B cell (primary cell): ENCODE data around the gene UBE2E3. TPM values are rescaled to one million over a fixed set of nuclear protein-coding genes. Genes with fewer than 3 reads are reported as not detected.

ENCODE experiments used
- ATAC-seq: fragments of 200-7000 bp; cut with Tn5 transposase; one replicate; pipeline ENCODE4 v1.10.0; 2021; ENCODE audit warnings: low read depth, mild to moderate bottlenecking, moderate number of reproducible peaks, moderate library complexity
- CTCF ChIA-PET: fragments of 350-600 bp; sonication (Branson Sonifier 250); formaldehyde crosslinking; loops from one replicate; lab custom pipeline; 2021; ENCODE audit warnings: antibody characterized with exemption, inconsistent platforms; lab: Charles Lee
- POLR2A ChIA-PET: fragments of 350-600 bp; sonication (Branson Sonifier 250); formaldehyde crosslinking; loops from one replicate; lab custom pipeline; 2021; ENCODE audit warnings: antibody characterized with exemption; lab: Charles Lee
- DNase-seq: peaks from one replicate; pipeline ENCODE4 v3.0.0; 2013
- H2AFZ ChIP-seq: 2 replicates; pipeline ENCODE4 v1.6.1; 2012; ENCODE audit warnings: mild to moderate bottlenecking, low read depth, low read length; ENCODE audit not compliant: insufficient read depth, poor library complexity, severe bottlenecking
- H3K27ac ChIP-seq, 2 donors: 1 replicate in 1 of 2; 2 replicates in 1 of 2; pipeline ENCODE4 v1.5.1; 2012 to 2013; ENCODE audit warnings: low read length in 2 of 2, mild to moderate bottlenecking in 2 of 2, moderate library complexity in 1 of 2
- H3K27me3 ChIP-seq, 4 experiments: fragments of 200-600 bp in 1 of 4; sonication (generic) in 1 of 4; replicated peaks in 1 of 4; 1 replicate in 2 of 4; 2 replicates in 2 of 4; pipeline versions ENCODE4 v1.6.1 to v1.7.0; 2013 to 2016; ENCODE audit warnings: low read length in 3 of 4, mild to moderate bottlenecking in 2 of 4, mixed read lengths in 1 of 4, moderate library complexity in 1 of 4; ENCODE audit not compliant: insufficient read depth in 4 of 4, control insufficient read depth in 3 of 4; ENCODE audit errors: control extremely low read depth in 1 of 4
- H3K36me3 ChIP-seq, 2 experiments: replicated peaks in 1 of 2; 1 replicate in 1 of 2; 2 replicates in 1 of 2; pipeline versions ENCODE4 v1.6.1 to v1.7.1; 2013; ENCODE audit warnings: low read length in 1 of 2; ENCODE audit not compliant: insufficient read depth in 2 of 2, control insufficient read depth in 1 of 2; ENCODE audit errors: control extremely low read depth in 1 of 2, extremely low read depth in 1 of 2
- H3K4me1 ChIP-seq, 2 donors: fragments of 200-600 bp in 1 of 2; sonication (generic) in 1 of 2; 1 replicate in 1 of 2; 2 replicates in 1 of 2; pipeline versions ENCODE4 v1.5.1 to v1.6.1; 2013 to 2017; ENCODE audit warnings: low read length in 2 of 2; ENCODE audit not compliant: control insufficient read depth in 2 of 2, insufficient read depth in 2 of 2
- H3K4me2 ChIP-seq: replicated peaks from 2 replicates; pipeline ENCODE3; 2012; ENCODE audit warnings: mild to moderate bottlenecking, low read depth, low read length; ENCODE audit not compliant: poor library complexity, severe bottlenecking
- H3K4me3 ChIP-seq, 5 experiments: fragments of 200-600 bp in 1 of 5; sonication (generic) in 1 of 5; 1 replicate in 3 of 5; 2 replicates in 2 of 5; pipeline versions ENCODE4 v1.5.1 to v1.7.0; 2011 to 2016; ENCODE audit warnings: low read length in 4 of 5, mild to moderate bottlenecking in 4 of 5, low read depth in 2 of 5, control low read depth in 1 of 5, moderate library complexity in 1 of 5; ENCODE audit not compliant: insufficient read depth in 1 of 5; ENCODE audit errors: control extremely low read depth in 1 of 5, extremely low read depth in 1 of 5
- H3K79me2 ChIP-seq: fragments of 200-600 bp; sonication (generic); one replicate; pipeline ENCODE4 v1.6.0; 2016; ENCODE audit warnings: low read length; ENCODE audit not compliant: control insufficient read depth, insufficient read depth
- H3K9ac ChIP-seq: fragments of 200-600 bp; sonication (generic); 2 replicates; pipeline ENCODE4 v1.6.1; 2017; ENCODE audit warnings: mild to moderate bottlenecking, low read length, moderate library complexity
- H3K9me3 ChIP-seq, 3 donors: one replicate each; pipeline versions ENCODE4 v1.6.1 to v1.7.1; 2013; ENCODE audit warnings: low read length in 2 of 3; ENCODE audit not compliant: control insufficient read depth in 2 of 3, insufficient read depth in 1 of 3; ENCODE audit errors: control extremely low read depth in 1 of 3
- H4K20me1 ChIP-seq: 2 replicates; pipeline ENCODE4 v1.6.0; 2012; ENCODE audit warnings: mild to moderate bottlenecking, low read length; ENCODE audit not compliant: insufficient read depth, control insufficient read depth, poor library complexity, severe bottlenecking
- H3K27ac Mint-ChIP-seq: one replicate; pipeline ENCODE4 v1.8.0; 2021; ENCODE audit warnings: mixed read lengths
- H3K27me3 Mint-ChIP-seq: one replicate; pipeline ENCODE4 v1.8.0; 2021; ENCODE audit warnings: mixed read lengths
- H3K4me1 Mint-ChIP-seq: one replicate; pipeline ENCODE4 v1.8.0; 2021; ENCODE audit warnings: mixed read lengths
- H3K4me3 Mint-ChIP-seq: one replicate; pipeline ENCODE4 v1.8.0; 2021; ENCODE audit warnings: mixed read lengths
- H3K9me3 Mint-ChIP-seq: one replicate; pipeline ENCODE4 v1.8.0; 2022; ENCODE audit warnings: mixed read lengths; ENCODE audit not compliant: insufficient read depth
- EZH2 ChIP-seq: IDR thresholded peaks from 2 replicates; pipeline ENCODE4 v1.6.1; 2012; ENCODE audit warnings: borderline replicate concordance, low read depth, mild to moderate bottlenecking, moderate library complexity, low read length; ENCODE audit not compliant: insufficient read depth, poor library complexity, severe bottlenecking
- WGBS: methylation state at CpG from one replicate; pipeline ENCODE4 v1.1.5; 2013; ENCODE audit warnings: missing lambda C conversion rate; ENCODE audit not compliant: insufficient coverage; 5-methylcytosine and 5-hydroxymethylcytosine counted together
- intact Hi-C: fragments of 100-400 bp; cut with micrococcal nuclease; formaldehyde crosslinking; loops from one replicate; pipeline ENCODE4 v1.10.0; 2022
- polyA plus RNA-seq: library from polyadenylated mRNA; depleted of rRNA; stranded (reverse); fragments of >200 nt; gene quantifications from 2 replicates; pipeline ENCODE4 v1.2.3, GENCODE V29; 2012
- total RNA-seq, 2 donors: library from RNA; stranded (reverse); fragments of 120-200 nt in 1 of 2; gene quantifications; 1 replicate in 1 of 2; 2 replicates in 1 of 2; pipeline versions ENCODE4 v1.2.3 to v1.2.4, GENCODE V29; 2013 to 2022
- TF ChIP-seq, protein P1 (sequence below): fragments of 200-600 bp; IDR thresholded peaks from one replicate; pipeline ENCODE4 v1.8.0; 2022; ENCODE audit warnings: antibody characterized with exemption, mild to moderate bottlenecking

The UBE2E3 gene
- total and polyA plus RNA-seq, 2 donors (not counting 1 experiment from before 2014, with no cell fraction given), result 26.7 to 31.6 TPM

- no peak overlapping the region for H3K27ac ChIP-seq
- TF ChIP-seq EZH2, result no peak
- TF ChIP-seq, protein P1, sequence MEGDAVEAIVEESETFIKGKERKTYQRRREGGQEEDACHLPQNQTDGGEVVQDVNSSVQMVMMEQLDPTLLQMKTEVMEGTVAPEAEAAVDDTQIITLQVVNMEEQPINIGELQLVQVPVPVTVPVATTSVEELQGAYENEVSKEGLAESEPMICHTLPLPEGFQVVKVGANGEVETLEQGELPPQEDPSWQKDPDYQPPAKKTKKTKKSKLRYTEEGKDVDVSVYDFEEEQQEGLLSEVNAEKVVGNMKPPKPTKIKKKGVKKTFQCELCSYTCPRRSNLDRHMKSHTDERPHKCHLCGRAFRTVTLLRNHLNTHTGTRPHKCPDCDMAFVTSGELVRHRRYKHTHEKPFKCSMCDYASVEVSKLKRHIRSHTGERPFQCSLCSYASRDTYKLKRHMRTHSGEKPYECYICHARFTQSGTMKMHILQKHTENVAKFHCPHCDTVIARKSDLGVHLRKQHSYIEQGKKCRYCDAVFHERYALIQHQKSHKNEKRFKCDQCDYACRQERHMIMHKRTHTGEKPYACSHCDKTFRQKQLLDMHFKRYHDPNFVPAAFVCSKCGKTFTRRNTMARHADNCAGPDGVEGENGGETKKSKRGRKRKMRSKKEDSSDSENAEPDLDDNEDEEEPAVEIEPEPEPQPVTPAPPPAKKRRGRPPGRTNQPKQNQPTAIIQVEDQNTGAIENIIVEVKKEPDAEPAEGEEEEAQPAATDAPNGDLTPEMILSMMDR, result no peak
- ATAC-seq, result no peak
- CTCF ChIA-PET, result interaction anchor here (1.2 to 2.6 kb wide), 2 partner anchors 12 to 13 kb away, joined by 4 to 7 read pairs; no protein-coding TSS in a partner anchor
- H3K9ac ChIP-seq, result no peak overlapping the region
- intact Hi-C loops, result no loop called here
- Mint-ChIP-seq H3K4me3 (no peak overlapping the region), H3K27me3 (no peaks in the 10 kb centered on the region), H3K9me3 (no peaks in the 10 kb centered on the region), H3K27ac (no peak overlapping the region), H3K4me1 (no peaks in the 10 kb centered on the region)
- no peaks in the 10 kb centered on the region for H3K79me2 ChIP-seq
- no CpG with 5 or more reads among the region's 1 CpG for WGBS
- no peak overlapping the region for H2AFZ ChIP-seq
- no peak overlapping the region for H3K4me2 ChIP-seq
- no peak overlapping the region for H3K4me3 ChIP-seq
- POLR2A ChIA-PET, result no interaction called here
- H4K20me1 ChIP-seq, result no peaks in the 10 kb centered on the region
- H3K9me3 ChIP-seq, result no peaks in the 10 kb centered on the region
- H3K4me1 ChIP-seq, result no peaks in the 10 kb centered on the region
- H3K27me3 ChIP-seq, result no peaks in the 10 kb centered on the region
- peak; percentile 8 for DNase-seq
- H3K36me3 ChIP-seq, result no peaks in the 10 kb centered on the region
Observed at GRCh38 chr2:181046833-181047232, 66.4 kb downstream of the UBE2E3 start.

DNA sequence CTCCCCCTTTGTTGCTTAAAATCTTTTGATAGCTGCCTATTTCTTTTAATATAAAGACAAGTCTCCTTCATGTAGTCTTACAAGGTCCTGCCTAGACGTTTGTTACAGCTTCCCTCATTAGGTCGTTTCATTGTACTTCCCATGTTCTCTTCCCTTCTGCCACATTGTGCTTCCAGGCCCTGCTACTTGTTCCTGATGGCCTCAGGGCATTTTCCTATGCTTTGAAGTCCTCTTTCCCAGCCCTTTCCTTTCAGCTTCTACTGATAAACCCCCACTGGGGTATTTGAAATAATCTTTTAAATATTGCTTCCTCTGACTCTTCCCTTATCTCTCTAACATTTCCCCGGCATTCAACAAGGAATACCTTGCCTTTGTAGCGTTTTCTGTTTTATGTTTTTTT lies 67.4 kb downstream of the UBE2E3 start:
- ChIA-PET POLR2A (no interaction called here), CTCF (interaction anchor here (1.2 to 4.2 kb wide), 3 partner anchors 11 to 924 kb away, joined by 3 to 21 read pairs (median 4); no protein-coding TSS in a partner anchor)
- no peaks in the 10 kb centered on the region for H3K4me1 ChIP-seq
- no peaks in the 10 kb centered on the region for H3K9me3 ChIP-seq
- no peak for TF ChIP-seq EZH2
- TF ChIP-seq, protein P1, result no peak
- no peaks in the 10 kb centered on the region for H3K79me2 ChIP-seq
- Mint-ChIP-seq H3K27ac (no peak overlapping the region), H3K4me3 (no peak overlapping the region), H3K27me3 (no peaks in the 10 kb centered on the region), H3K9me3 (no peaks in the 10 kb centered on the region), H3K4me1 (peaks cover 4% of the 10 kb centered on the region)
- H3K27me3 ChIP-seq, result no peaks in the 10 kb centered on the region
- no peak overlapping the region for H3K4me2 ChIP-seq
- DNase-seq (no peak), ATAC-seq (no peak)
- H3K4me3 ChIP-seq, result no peak overlapping the region
- no peak overlapping the region for H2AFZ ChIP-seq
- H3K9ac ChIP-seq, result no peak overlapping the region
- no peaks in the 10 kb centered on the region for H4K20me1 ChIP-seq
- H3K27ac ChIP-seq, result no peak overlapping the region
- 88% methylated on average over 2 of the region's 4 CpGs for WGBS
- no peaks in the 10 kb centered on the region for H3K36me3 ChIP-seq
- intact Hi-C loops, result no loop called here
